Embryonic facial prominence (tissue), 1 donor: Measurements from ENCODE around the gene NUCKS1.
A peak's percentile ranks its signal among the peaks of the same experiment; 100 is the strongest.
"Not testable (repeated sequence)": the region's sequence is repeated elsewhere in the genome, so short reads cannot be mapped to it uniquely, and the experiment has no call there.

Experiments
- DNase-seq: peaks from one replicate; pipeline ENCODE4 v3.0.0-alpha.2; 2016; ENCODE audit errors: extremely low spot score

Gene NUCKS1

DNA sequence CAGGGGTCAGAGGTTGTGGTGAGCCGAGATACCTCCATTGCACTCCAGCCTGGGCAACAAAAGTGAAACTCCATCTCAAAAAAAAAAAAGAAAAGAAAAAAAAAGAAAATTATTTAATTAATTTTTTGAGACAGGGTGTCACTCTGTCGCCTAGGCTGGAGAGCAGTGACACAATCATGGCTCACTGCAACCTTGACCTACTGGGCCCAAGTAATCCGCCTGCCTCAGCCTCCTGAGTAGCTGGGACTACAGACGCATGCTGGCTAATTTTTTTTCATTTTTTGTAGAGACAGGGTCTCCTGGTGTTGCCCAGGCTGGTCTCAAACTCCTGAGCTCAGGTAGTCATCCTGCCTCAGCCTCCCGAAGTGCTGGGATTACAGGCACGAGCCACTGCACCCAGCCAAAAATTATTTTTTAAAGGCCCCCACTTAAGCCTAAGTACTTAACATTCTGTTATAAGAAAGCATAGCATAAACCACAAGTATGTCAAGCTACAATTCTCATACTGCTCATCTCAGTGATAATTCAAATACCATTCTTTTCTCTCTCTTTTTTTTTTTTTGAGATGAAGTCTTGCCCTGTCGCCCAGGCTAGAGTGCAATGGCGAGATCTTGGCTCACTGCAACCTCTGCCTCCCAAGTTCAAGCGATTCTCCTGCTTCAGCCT lies 19.9 kb downstream of the NUCKS1 start:
- no peak for DNase-seq

DNA sequence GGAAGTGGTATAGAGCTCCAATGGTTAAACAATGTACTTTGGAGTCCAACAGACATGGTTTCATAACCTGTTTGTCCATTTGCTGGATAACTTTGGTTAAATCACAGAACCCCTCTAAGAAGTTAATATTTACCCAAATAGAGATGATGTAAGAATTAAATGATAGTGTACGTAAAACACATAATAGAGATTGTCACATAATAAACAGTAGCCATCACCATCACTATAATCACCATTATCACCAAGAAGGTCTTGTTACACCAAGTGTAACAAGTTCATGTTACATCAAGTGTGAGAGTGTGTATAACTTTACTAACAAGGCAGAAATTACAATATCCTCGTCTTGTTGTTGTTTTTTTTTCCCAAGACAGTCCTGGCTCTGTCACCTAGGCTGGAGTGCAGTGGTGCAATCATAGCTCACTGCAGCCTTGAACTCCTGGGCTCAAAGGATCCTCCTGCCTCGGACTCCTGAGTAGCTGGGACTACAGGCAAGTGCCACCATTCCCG lies 23.3 kb downstream of the NUCKS1 start:
- DNase-seq: no peak

GRCh38 chr1:205725514-205725913 lies 24.5 kb downstream of the NUCKS1 start:
- DNase-seq: no peak

GRCh38 chr1:205720740-205721139 lies 29.2 kb downstream of the NUCKS1 start:
- DNase-seq: not testable (repeated sequence)

- DNase-seq: no peak
Measured at GRCh38 chr1:205719762-205720161, 30.2 kb downstream of the NUCKS1 start.

DNA sequence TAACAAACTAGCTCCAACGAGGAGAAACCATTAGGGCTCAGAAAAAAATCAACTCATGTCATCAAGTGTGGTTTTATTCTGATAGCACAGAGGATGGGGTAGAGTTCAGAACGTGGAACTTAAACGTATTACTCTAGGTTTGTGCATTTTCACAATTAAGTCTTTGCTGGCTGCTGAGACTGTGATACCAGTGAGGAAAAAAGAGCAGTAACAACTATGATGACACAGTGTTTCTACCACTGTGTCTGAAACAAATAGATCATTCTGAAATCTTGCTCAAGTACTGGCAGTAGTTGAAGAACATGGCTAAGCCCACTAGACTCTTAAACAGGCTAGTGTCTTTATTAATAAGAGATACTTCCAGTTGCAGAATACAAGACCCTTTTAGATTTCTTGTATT lies 31.0 kb downstream of the NUCKS1 start:
- DNase-seq: no peak

- no peak for DNase-seq
Measured at GRCh38 chr1:205716371-205717132, 33.4 kb downstream of the NUCKS1 start.

GRCh38 chr1:205715628-205716027 lies 34.4 kb downstream of the NUCKS1 start:
- no peak for DNase-seq

GRCh38 chr1:205714906-205715246 lies 35.1 kb downstream of the NUCKS1 start:
- no peak for DNase-seq

- DNase-seq: no peak
Measured at GRCh38 chr1:205714190-205714905, 35.6 kb downstream of the NUCKS1 start.

- DNase-seq: peak; percentile 43
Measured at GRCh38 chr1:205711105-205712048, 38.6 kb downstream of the NUCKS1 start.

DNA sequence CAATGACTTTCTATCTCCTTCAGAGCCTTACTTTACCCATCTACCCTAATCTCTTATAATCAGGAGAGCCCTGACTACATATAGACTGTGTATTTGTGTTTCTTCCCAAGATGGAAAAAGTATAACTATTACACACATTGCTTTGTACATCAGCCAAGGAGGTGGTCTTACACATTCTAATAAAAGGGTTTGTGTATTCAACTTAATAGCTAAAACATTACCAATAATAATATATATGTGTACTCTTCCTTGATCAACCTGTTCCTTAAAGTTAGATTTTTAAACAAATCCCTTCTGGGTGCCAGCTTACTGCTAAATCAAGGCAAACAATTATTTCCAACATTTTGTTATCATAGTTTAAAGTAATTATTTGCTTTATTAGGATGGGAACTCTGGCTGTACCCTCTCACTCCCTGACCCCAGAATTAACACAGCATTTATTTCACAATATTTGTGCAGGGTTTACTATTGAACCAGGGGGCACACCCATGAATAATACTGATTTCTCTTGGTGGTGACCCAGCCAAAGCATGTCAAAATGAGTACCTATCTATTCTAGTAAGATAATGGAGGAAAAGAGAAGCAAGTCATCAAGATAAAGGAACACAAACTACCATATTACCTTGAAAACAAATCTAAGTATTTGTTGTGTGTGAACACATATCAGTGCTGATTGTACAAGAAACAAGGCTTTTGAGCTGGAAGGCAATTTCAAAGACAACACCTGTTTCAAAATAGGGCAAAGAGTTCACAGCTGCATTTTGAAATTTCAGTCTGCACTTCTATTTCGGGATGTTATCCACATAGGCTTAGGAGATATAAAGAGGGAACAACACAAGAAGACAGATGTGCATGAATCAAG lies 39.5 kb downstream of the NUCKS1 start:
- DNase-seq: no peak

- no peak for DNase-seq
Measured at GRCh38 chr1:205709640-205710039, 40.3 kb downstream of the NUCKS1 start.

DNA sequence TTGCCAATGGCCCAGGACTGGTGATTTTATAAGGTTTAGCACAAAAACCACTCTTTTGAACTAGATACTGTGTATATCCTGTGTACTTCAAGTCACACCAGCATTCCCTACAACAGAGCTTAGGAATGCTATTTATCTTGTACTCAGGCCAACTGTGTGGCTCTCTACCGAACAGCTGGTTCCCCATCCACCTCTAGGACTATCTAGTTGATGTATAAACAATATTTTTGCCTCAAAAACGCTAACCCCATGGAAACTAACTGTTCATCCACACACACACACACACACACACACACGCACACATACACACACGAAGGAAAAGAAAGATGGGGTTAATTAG lies 41.0 kb downstream of the NUCKS1 start:
- DNase-seq: no peak

DNA sequence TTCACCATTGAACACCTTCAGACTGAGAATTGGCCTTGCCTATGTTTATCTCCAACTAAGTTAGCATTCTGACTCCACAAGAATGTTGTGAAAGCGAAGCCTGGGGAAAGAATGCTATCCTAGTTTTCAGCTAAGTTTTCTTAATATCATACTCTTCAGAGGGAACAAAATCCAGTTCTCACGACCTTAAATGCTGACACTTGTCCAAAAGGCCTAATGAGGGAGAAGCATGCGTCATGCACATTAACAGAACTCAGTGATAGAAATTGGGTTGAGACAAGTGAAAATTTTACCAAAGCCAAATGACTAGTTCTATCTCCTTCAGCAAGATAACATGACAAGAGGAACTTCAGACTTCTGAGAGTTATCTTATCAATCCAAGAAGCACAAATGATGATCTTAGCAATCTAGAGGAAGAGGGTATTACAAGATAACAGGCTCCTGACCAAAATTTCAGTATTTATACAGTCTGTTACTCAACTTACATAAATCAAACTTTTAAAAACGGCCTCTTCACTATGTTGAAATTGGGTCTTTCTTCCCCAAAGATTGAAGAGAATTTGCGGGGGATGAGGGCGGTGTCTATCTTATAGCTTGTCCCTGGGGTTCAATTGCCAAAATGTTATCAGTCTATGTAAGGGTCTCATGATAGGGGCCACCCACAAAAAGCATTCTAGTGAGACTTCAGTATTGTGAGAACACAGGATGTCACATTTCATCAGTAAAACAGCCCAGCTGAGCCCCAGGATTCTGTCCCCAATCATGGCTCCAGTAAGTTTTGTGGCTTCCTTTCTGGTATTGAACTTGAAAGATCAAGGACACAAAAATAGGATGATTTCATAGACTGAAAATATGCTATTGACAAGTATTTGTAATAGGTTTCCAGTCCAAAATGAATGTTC lies 43.1 kb downstream of the NUCKS1 start:
- no peak for DNase-seq

- no peak for DNase-seq
Measured at GRCh38 chr1:205704903-205705302, 45.1 kb downstream of the NUCKS1 start.

- DNase-seq: no peak
Measured at GRCh38 chr1:205703072-205703471, 46.9 kb downstream of the NUCKS1 start.

DNA sequence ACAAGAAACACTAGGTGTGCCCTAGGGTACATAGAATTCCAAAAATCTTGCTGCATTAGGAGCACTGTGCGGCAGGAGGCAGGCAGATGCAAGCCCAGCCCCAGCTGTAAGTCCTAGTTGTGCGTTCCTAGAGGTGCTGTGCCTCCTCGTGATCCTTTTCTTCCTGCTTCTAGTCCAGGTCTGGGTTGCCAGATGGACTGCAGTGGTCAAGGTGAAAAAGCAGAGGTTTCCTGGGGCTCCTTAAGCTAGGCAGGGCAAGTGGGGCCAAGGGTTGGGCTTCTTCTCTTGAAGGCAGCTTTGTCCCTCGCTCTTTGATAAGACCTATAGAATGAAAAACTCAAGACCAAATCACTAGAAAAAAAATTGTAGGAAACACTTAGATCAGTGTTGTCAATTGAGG lies 48.1 kb downstream of the NUCKS1 start:
- no peak for DNase-seq

GRCh38 chr1:205701420-205701819 lies 48.6 kb downstream of the NUCKS1 start:
- no peak for DNase-seq
